GM15510 (cell line): ENCODE data around the gene PLEKHM2.

Experiments used
- POLR2A ChIP-seq: IDR thresholded peaks from 3 replicates; pipeline ENCODE4 v1.6.1; 2011; ENCODE audit warnings: borderline replicate concordance; ENCODE audit not compliant: insufficient read length; ENCODE audit errors: extremely low read depth

The PLEKHM2 gene

GRCh38 chr1:15749399-15750291 is 65.5 kb downstream of the PLEKHM2 start:
- no peak for TF ChIP-seq POLR2A

DNA sequence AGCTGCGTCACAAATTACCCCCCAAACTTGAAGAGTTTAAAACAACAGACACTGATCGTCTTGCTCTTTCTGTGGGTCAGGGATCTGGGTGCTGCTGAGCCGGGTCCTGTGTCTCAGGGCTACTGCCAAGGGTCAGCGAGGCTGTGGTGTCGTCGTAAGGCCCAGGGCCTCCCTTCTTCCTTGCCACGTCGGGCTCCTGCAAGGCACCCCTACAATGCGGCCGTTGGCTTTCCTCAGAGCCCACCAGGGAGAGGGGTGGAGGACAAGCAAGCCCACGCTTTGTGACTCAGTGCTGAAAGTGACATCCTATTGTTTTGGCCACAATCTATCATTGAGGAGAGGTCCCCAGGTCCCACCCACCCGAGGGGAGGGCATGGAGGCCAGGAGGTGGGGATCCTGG is 66.8 kb downstream of the PLEKHM2 start:
- no peak for TF ChIP-seq POLR2A

DNA sequence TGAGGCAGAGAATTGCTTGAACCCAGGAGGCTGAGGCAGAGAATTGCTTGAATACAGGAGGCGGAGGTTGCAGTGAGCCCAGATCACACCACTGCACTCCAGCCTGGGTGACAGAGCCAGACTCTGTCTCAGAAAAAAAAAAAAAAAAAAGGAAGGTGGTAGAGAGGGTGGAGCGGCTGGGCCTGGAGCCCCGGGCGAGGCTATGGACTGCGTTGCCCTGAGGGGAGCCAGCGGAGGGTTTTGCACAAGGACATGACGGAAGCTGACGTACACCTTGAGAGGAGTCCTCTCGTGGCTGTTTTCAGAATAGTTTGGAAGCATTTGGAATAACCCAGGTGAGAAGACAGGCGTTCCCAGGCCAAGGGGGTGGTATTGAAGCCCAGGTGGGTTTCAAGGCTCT is 67.6 kb downstream of the PLEKHM2 start:
- no peak for TF ChIP-seq POLR2A

DNA sequence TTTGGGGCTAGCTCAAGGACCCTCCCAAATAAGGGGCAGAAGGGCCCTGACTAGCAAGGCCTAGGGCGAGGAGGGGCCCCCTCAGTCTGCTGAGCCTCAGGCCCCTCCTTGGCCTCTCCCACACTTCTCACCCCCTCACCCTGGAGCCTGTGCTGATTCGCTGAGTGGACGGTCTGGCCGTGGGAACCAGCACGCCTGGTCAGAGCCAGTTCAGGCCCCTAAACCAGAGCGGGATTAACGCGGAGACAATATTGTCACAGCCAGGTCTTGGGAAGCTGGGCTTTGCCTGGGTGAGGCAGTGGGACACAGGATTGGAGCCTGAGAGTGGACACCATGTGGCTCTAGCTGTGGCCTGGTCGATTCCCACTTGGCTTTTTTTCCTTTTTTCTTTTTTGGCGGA is 69.7 kb downstream of the PLEKHM2 start:
- no peak for TF ChIP-seq POLR2A

DNA sequence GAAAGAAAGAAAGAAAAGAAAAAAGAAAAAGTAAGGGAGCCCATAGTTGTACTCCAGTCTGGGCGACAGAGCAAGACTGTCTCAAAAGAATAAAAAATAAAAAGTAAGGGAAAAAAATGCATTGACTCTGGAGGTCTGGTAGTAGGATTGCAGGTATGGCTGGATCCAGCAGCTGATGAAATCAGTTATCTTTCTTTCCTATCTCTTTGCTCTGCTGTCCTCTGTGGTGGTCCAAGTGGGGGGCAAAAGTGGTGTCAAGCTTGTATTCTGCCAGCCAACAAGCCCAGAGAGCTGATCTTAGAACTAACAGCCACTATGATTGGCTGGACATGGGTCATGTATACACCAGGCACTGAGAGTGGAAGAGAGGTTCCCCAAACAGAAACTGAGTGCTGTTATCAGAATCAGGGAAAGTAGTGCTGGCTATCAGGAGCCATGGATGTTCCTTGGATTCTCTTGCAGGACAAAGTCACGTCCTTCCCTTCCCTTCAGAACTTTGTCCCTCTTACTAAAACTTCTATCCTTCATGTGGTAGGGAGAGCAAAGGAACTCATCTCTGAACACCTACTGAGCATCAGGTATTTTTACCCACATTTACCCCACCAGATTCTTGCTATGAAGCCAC is 71.0 kb downstream of the PLEKHM2 start:
- TF ChIP-seq POLR2A, result no peak

DNA sequence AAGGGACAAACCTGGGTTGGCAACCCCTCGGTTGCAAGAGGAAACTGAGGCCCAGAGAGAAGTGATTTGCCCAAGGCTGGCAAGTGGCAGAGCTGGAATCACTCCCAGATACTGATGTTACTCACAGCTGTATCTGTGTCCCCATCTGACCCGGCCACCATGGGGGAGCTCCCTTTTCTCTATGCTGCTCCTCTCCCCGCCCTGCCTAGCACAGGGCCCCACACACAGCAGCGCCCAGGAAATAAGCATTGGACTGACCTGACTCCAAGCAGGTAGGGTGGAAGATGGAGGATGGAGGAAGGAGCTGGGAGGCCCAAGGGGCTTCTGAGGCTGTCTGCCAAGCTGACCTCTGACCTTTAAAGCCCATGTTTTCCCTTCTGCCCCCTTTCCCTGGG is 71.5 kb downstream of the PLEKHM2 start:
- no peak for TF ChIP-seq POLR2A

DNA sequence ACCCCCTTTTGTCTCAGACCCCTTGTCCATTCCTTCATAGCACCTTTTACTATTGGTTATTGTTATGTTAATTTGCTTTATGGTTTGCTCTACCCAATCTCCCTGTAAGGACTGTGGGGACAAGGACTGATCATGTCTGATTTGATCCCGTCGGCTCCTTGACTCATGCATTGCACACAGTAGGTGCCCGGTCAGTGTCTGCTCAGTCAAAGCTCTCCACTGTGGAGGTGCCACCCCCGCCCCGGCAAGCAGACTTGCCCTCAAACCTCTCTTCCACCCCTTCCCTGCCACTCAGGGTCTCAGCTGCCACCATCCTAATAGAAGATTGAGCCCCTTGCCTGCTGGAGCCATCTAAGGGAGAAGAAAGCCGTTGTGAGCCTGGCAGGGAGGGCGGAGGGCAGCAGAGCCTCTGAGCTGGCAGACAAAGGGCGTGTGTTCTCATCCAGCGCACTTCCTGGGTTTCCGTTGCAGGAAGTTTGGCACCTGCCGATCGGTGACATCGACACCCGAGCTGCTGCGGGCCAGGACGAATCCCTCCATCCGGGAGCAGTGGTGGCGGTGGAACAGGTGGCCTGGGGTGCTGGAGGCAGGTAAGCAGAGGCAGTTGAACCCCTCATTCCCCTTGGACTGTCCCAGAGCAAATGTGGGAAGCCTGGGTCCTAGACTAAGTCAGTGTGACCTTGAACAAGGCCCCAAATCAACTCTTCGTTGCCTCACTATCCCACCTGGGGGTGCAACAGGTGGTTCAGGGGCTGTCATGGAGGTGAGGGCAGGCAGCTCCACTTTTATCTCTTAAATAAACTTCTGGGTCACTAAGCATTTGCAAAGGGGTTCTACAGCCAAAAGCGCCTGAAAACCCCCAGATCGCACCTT is 72.3 kb downstream of the PLEKHM2 start:
- no peak for TF ChIP-seq POLR2A

DNA sequence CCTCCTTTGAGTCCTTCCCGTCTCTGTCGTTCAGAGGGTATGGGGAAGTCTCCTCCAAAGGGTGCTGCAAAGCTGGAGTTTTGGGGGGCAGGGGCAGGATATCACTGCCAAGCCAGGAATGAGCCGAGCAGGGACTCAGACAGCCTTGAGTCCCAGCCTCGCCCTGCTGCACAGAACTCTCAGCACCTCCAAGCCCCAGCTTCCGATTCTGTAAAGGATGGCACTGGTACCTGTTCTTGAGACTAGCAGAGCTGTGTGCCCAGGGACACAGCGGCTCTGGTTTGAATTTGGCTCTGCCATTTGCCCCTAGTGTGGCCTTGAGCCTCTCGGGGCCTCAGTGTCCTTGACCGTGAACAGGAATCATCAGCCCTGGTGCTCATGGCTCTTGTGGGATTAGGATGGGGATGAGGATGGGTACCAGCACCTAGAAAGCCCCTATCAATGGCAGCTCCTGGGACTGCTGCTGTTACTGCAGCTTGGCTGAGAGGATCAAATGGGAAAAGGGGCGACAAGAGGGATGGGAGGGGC is 73.0 kb downstream of the PLEKHM2 start:
- TF ChIP-seq POLR2A, result no peak

GRCh38 chr1:15757575-15758342 is 73.6 kb downstream of the PLEKHM2 start:
- TF ChIP-seq POLR2A, result no peak

DNA sequence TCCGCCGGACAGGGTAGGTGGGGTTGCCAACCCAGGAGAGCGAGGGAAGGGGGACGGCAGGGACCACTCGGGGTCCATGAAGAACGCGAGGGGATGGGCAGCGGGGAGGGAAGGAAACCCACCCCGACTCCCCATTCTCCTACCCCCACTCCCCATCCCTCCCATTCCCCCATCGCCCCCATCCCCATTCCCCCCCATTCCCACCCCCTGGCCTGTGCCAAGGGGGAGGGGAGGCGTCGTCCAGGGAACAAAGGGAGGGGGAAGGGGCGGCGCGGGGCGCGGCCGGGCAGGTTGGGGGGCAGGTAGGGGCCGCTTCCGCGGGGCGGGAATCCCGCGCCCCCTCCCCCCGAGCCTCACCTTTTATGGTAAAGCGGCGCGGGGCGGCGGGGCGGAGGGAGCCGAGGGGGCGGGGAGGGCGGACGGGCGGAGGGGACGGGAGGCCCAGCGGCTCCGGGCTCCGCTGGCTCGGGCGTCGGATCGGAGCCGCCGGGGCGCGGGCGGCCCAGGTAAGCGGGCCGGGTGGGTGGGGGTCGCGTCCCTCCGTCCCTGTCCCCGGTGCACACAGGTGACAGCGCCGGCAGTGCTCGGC is 74.3 kb downstream of the PLEKHM2 start, which contains the start of gene FBLIM1:
Gene FBLIM1, plus strand, starts transcription at position 453 of the 589 bp plus-strand sequence. CDS start 6,189 bp downstream, outside the sequence.
- TF ChIP-seq POLR2A, result no peak

DNA sequence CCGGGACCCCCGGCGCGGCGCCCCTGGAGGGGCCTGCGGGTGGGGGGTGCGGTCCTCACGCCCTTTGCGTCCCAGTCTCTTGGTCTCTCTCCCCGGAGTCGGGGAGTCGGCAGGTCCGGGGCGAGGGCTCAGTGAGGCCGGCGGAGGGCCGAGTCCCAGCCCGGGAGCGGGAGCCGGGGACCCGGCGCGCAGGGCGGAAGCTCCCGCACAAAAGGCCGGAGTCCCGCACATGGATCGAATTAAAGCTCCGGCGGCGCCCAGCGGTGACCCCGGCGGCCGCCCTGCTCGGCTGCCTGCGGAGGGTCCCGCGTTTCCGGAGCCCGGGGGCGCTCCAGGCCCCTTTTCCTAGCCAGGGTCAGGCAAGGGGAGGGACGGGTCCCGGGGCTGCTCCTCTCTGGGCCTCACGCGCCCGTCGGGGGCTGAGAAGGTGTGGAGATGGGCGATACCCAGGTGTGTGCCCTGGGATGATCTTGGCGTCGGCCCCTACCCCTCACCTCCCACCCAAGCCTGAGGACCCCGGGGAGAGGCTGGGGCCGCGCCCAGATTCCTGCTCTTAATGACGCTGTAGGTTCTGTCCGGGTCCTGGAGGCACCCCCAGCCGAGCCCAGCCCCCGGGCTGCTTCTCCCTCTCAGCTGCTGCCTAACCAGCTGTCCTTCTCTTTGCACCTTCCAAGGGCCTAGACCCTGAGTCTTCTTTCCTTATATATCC is 75.0 kb downstream of the PLEKHM2 start:
- TF ChIP-seq POLR2A, result no peak

DNA sequence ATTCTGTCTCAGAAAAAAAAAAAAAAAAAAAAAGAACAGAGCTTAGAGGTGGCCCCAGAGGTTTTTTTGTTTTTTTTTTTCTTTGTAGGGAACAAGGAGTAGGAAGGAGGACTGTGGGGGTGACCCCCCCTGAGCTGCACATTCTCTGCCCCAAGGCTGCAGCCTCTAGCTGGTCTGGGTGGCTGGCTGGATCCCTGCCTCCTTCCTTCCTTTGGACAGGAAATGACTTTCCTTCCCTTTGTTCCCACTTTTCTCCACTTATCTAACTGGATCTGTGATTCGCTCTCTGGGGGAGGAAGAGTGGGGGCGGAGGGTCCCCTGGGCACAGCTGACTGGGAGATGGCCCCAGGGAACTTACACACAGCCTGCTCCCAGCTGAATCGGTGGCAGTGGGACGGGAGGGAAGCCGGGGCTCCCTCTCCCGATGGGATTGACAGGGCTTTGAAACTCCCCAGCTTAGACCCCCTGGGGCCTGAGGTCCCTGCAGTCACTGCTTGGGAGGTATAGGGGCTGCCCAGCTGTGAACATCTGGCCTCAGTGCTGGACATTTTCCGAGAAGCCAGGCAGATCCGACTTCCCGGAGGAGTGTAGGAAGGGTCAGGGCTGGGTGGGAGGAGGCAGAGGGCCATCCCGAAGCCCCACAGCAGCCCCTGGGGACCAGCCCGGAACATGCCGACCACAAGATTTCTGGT is 76.5 kb downstream of the PLEKHM2 start:
- TF ChIP-seq POLR2A, result no peak

GRCh38 chr1:15761366-15762128 is 77.4 kb downstream of the PLEKHM2 start:
- no peak for TF ChIP-seq POLR2A

DNA sequence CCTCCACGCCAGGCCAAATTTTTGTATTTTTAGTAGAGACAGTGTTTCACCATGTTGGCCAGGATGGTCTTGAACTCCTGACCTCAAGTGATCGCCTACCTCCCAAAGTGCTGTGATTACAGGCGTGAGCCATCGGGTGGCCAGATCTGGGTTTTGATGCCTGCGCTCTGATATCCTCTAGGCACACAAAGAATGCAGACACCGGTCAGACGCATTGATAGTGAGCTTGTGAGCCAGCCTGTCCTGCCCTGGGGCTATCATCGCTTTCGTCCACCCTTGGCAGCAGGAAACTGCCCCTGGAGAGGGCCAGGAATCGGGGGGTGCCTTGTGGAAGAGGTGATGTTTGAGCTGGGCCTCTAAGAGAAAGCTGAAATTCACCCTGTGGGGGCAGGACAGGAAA is 78.4 kb downstream of the PLEKHM2 start:
- no peak for TF ChIP-seq POLR2A
